DOHH2 (cell line): ENCODE data around the gene TM4SF5.

ENCODE experiments used
- H3F3A ChIP-seq: fragments of 200-600 bp; sonication (generic), shearing (Covaris generic); 2 replicates; pipeline ENCODE4 v1.6.0; 2016; ENCODE audit warnings: antibody characterized with exemption, mild to moderate bottlenecking; ENCODE audit not compliant: control insufficient read depth, insufficient read depth
- H3K27ac ChIP-seq: fragments of 200-600 bp; sonication (generic); 2 replicates; pipeline ENCODE4 v1.5.1; 2014; ENCODE audit warnings: low read depth, mild to moderate bottlenecking, low read length, moderate library complexity
- H3K27me3 ChIP-seq: fragments of 200-600 bp; sonication (generic); 2 replicates; pipeline ENCODE4 v1.6.1; 2014; ENCODE audit warnings: mild to moderate bottlenecking, low read length, mixed read lengths; ENCODE audit not compliant: control insufficient read depth
- H3K36me3 ChIP-seq: fragments of 200-600 bp; sonication (generic); 2 replicates; pipeline ENCODE4 v1.6.1; 2014; ENCODE audit warnings: mild to moderate bottlenecking, low read length, moderate library complexity, mixed read lengths; ENCODE audit not compliant: control insufficient read depth
- H3K4me1 ChIP-seq: fragments of 200-600 bp; sonication (generic); 2 replicates; pipeline ENCODE4 v1.6.1; 2014; ENCODE audit warnings: mild to moderate bottlenecking, low read length, mixed read lengths; ENCODE audit not compliant: control insufficient read depth
- H3K4me2 ChIP-seq: fragments of 200-600 bp; sonication (generic); 2 replicates; pipeline ENCODE4 v1.6.0; 2014; ENCODE audit warnings: mild to moderate bottlenecking, low read length, moderate library complexity
- H3K4me3 ChIP-seq: fragments of 200-600 bp; sonication (generic); 2 replicates; pipeline ENCODE4 v1.5.1; 2014; ENCODE audit warnings: mild to moderate bottlenecking, low read length, mixed read lengths
- H3K79me2 ChIP-seq: fragments of 200-600 bp; sonication (generic); 2 replicates; pipeline ENCODE4 v1.6.1; 2014; ENCODE audit warnings: mild to moderate bottlenecking, low read length, mixed read lengths; ENCODE audit not compliant: control insufficient read depth
- H3K9me2 ChIP-seq: fragments of 200-600 bp; sonication (generic); replicated peaks from 2 replicates; pipeline ENCODE4 v1.6.1; 2014; ENCODE audit warnings: mild to moderate bottlenecking, low read length, mixed read lengths; ENCODE audit not compliant: control insufficient read depth
- H3K9me3 ChIP-seq: fragments of 200-600 bp; sonication (generic); 2 replicates; pipeline ENCODE4 v1.6.1; 2014; ENCODE audit warnings: antibody characterized with exemption, low read length, mixed read lengths; ENCODE audit not compliant: control insufficient read depth, insufficient read depth
- H4K20me1 ChIP-seq: fragments of 200-600 bp; sonication (generic); 2 replicates; pipeline ENCODE4 v1.6.0; 2014; ENCODE audit warnings: low read depth, mild to moderate bottlenecking, antibody characterized with exemption, low read length, moderate library complexity; ENCODE audit not compliant: control insufficient read depth, insufficient read depth
- CTCF ChIP-seq: fragments of 200-600 bp; sonication (generic); IDR thresholded peaks from one replicate; pipeline ENCODE4 v1.5.1; 2014; ENCODE audit warnings: antibody characterized with exemption, mild to moderate bottlenecking, low read depth, low read length; ENCODE audit not compliant: poor library complexity, severe bottlenecking
- EZH2phosphoT487 ChIP-seq: fragments of 200-600 bp; sonication (generic); IDR thresholded peaks from 2 replicates; pipeline ENCODE4 v1.6.1; 2017; ENCODE audit warnings: borderline replicate concordance, mild to moderate bottlenecking, antibody characterized with exemption, low read length, moderate library complexity, mixed read lengths

The TM4SF5 gene

GRCh38 chr17:4766723-4767122 lies 5.0 kb upstream of the TM4SF5 start:
- TF ChIP-seq CTCF (no peak), EZH2phosphoT487 (no peak)
- Histone ChIP-seq H3K27ac (no peak overlapping the region), H3K9me2 (no peaks in the 10 kb centered on the region), H3K4me3 (no peak overlapping the region), H3K9me3 (no peaks in the 10 kb centered on the region), H4K20me1 (no peaks in the 10 kb centered on the region), H3F3A (no peaks in the 10 kb centered on the region), H3K36me3 (no peaks in the 10 kb centered on the region), H3K79me2 (no peaks in the 10 kb centered on the region), H3K4me1 (peaks cover 8% of the 10 kb centered on the region), H3K4me2 (no peak overlapping the region), H3K27me3 (peaks cover 5% of the 10 kb centered on the region)

GRCh38 chr17:4768298-4768697 lies 3.4 kb upstream of the TM4SF5 start:
- Histone ChIP-seq H3K79me2 (no peaks in the 10 kb centered on the region), H3K4me1 (peaks cover 8% of the 10 kb centered on the region), H3K36me3 (no peaks in the 10 kb centered on the region), H3K4me3 (no peak overlapping the region), H3F3A (no peaks in the 10 kb centered on the region), H3K4me2 (no peak overlapping the region), H3K9me2 (no peaks in the 10 kb centered on the region), H3K9me3 (no peaks in the 10 kb centered on the region), H3K27me3 (peaks cover 5% of the 10 kb centered on the region), H4K20me1 (no peaks in the 10 kb centered on the region), H3K27ac (no peak overlapping the region)
- TF ChIP-seq CTCF (no peak), EZH2phosphoT487 (no peak)

- peaks cover 8% of the 10 kb centered on the region for H3K4me1 ChIP-seq
- H3K79me2 ChIP-seq = no peaks in the 10 kb centered on the region
- no peak overlapping the region for H3K27ac ChIP-seq
Measured at GRCh38 chr17:4769628-4770027, 2.1 kb upstream of the TM4SF5 start.

More at GRCh38 chr17:4769628-4770027, 2.1 kb upstream of the TM4SF5 start:
- H3K4me2 ChIP-seq = no peak overlapping the region
- no peak overlapping the region for H3K4me3 ChIP-seq
- H3K27me3 ChIP-seq = peaks cover 7% of the 10 kb centered on the region
- H3K9me2 ChIP-seq = no peaks in the 10 kb centered on the region
- no peaks in the 10 kb centered on the region for H3K9me3 ChIP-seq
- no peaks in the 10 kb centered on the region for H3F3A ChIP-seq
- H4K20me1 ChIP-seq = no peaks in the 10 kb centered on the region
- TF ChIP-seq CTCF = no peak
- no peak for TF ChIP-seq EZH2phosphoT487
- no peaks in the 10 kb centered on the region for H3K36me3 ChIP-seq
